GM23338 (cell line): ENCODE results near the gene CAPZB.

ENCODE experiments used
- CREB1 ChIP-seq: fragments of 250-450 bp; sonication (Bioruptor Pico); IDR thresholded peaks from 2 replicates; pipeline ENCODE4 v1.5.0; 2020; ENCODE audit warnings: low read depth, mild to moderate bottlenecking, moderate library complexity
- CTCF ChIP-seq, 2 experiments: fragments of 200-600 bp in 1 of 2; sonication (generic) in 1 of 2; conservative IDR thresholded peaks; 2 replicates each; pipeline versions ENCODE4 v1.5.1 to v1.6.1; 2016 to 2017; ENCODE audit warnings: antibody characterized with exemption in 2 of 2, low read depth in 2 of 2, mild to moderate bottlenecking in 2 of 2, moderate library complexity in 1 of 2
- EZH2 ChIP-seq: fragments of 200-600 bp; sonication (generic); IDR thresholded peaks from one replicate; pipeline ENCODE4 v1.8.0; 2017; ENCODE audit warnings: antibody characterized with exemption, mild to moderate bottlenecking, low read depth; ENCODE audit not compliant: unreplicated experiment
- EZH2phosphoT487 ChIP-seq: fragments of 200-600 bp; sonication (generic); IDR thresholded peaks from one replicate; pipeline ENCODE4 v1.8.1; 2018; ENCODE audit warnings: antibody characterized with exemption; ENCODE audit not compliant: unreplicated experiment
- JUNB ChIP-seq: IDR thresholded peaks from one replicate; pipeline ENCODE4 v1.6.1; 2016; ENCODE audit warnings: antibody characterized with exemption; ENCODE audit not compliant: unreplicated experiment
- POLR2AphosphoS5 ChIP-seq: IDR thresholded peaks from 2 replicates; pipeline ENCODE4 v1.6.1; 2016; ENCODE audit warnings: antibody characterized with exemption, low read depth
- STAT1 ChIP-seq: IDR thresholded peaks from one replicate; pipeline ENCODE4 v1.6.1; 2016; ENCODE audit warnings: antibody characterized with exemption; ENCODE audit not compliant: unreplicated experiment
- ZNF331 ChIP-seq: fragments of 250-450 bp; sonication (Bioruptor Pico); IDR thresholded peaks from 2 replicates; pipeline ENCODE4 v1.5.0; 2020; ENCODE audit warnings: low read depth, mild to moderate bottlenecking, moderate library complexity
- TF ChIP-seq, protein P1 (sequence below): IDR thresholded peaks from one replicate; pipeline ENCODE4 v1.6.1; 2018; ENCODE audit warnings: antibody characterized with exemption; ENCODE audit not compliant: unreplicated experiment
- TF ChIP-seq, protein P2 (sequence below): IDR thresholded peaks from 2 replicates; pipeline ENCODE4 v1.6.1; 2016; ENCODE audit warnings: antibody characterized with exemption

DNA sequence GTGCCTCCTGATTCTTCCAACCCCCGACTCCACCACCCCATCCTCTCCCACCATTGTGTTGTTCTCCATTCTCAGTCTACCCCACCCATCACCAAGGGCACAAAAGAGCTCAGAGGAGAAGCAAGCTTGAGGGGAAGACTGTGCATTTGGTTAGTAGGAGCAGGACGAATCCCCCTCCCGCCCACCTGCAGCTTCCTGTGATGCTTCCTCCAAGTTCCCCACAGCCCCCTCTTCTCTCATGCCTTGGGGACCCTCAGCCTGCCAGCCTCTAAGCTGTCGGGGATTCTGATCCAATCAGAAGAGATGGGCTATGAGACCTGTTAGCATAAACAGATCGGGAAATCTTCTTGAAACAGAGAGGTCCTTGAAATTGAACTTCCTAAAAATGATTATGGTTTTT lies 22.2 kb upstream of the CAPZB start:
- TF ChIP-seq CTCF (conservative IDR thresholded peaks at IDR 0.05; ENCODE audit: low read depth in 2 of 2), result no peak
- TF ChIP-seq POLR2AphosphoS5, result no peak
- TF ChIP-seq, protein P1, sequence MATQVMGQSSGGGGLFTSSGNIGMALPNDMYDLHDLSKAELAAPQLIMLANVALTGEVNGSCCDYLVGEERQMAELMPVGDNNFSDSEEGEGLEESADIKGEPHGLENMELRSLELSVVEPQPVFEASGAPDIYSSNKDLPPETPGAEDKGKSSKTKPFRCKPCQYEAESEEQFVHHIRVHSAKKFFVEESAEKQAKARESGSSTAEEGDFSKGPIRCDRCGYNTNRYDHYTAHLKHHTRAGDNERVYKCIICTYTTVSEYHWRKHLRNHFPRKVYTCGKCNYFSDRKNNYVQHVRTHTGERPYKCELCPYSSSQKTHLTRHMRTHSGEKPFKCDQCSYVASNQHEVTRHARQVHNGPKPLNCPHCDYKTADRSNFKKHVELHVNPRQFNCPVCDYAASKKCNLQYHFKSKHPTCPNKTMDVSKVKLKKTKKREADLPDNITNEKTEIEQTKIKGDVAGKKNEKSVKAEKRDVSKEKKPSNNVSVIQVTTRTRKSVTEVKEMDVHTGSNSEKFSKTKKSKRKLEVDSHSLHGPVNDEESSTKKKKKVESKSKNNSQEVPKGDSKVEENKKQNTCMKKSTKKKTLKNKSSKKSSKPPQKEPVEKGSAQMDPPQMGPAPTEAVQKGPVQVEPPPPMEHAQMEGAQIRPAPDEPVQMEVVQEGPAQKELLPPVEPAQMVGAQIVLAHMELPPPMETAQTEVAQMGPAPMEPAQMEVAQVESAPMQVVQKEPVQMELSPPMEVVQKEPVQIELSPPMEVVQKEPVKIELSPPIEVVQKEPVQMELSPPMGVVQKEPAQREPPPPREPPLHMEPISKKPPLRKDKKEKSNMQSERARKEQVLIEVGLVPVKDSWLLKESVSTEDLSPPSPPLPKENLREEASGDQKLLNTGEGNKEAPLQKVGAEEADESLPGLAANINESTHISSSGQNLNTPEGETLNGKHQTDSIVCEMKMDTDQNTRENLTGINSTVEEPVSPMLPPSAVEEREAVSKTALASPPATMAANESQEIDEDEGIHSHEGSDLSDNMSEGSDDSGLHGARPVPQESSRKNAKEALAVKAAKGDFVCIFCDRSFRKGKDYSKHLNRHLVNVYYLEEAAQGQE, result no peak
- no peak for TF ChIP-seq EZH2
- TF ChIP-seq ZNF331 (CRISPR knock-in tag), result no peak
- TF ChIP-seq JUNB, result no peak
- TF ChIP-seq CREB1 (CRISPR knock-in tag), result no peak
- no peak for TF ChIP-seq EZH2phosphoT487
- no peak for TF ChIP-seq STAT1
- TF ChIP-seq, protein P2, sequence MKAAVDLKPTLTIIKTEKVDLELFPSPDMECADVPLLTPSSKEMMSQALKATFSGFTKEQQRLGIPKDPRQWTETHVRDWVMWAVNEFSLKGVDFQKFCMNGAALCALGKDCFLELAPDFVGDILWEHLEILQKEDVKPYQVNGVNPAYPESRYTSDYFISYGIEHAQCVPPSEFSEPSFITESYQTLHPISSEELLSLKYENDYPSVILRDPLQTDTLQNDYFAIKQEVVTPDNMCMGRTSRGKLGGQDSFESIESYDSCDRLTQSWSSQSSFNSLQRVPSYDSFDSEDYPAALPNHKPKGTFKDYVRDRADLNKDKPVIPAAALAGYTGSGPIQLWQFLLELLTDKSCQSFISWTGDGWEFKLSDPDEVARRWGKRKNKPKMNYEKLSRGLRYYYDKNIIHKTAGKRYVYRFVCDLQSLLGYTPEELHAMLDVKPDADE, result no peak
